KMS-11 (cell line): ENCODE results near the gene LIX1.
A peak's percentile ranks its signal among the peaks of the same experiment; 100 is the strongest.
"Not testable (repeated sequence)": the region's sequence is repeated elsewhere in the genome, so short reads cannot be mapped to it uniquely, and the experiment has no call there.

Experiments
- H2AFZ ChIP-seq: fragments of 200-600 bp; sonication (generic); 2 replicates; pipeline ENCODE4 v1.6.1; 2016; ENCODE audit warnings: antibody characterized with exemption, mixed run types, low read depth
- H3K27ac ChIP-seq: fragments of 200-600 bp; sonication (generic); 2 replicates; pipeline ENCODE4 v1.6.1; 2016; ENCODE audit warnings: mild to moderate bottlenecking, mixed run types
- H3K27me3 ChIP-seq: fragments of 200-600 bp; sonication (generic); 2 replicates; pipeline ENCODE4 v1.6.1; 2017; ENCODE audit warnings: mild to moderate bottlenecking, low read depth, mixed run types, moderate library complexity; ENCODE audit not compliant: insufficient read depth
- H3K36me3 ChIP-seq: fragments of 200-600 bp; sonication (generic); 2 replicates; pipeline ENCODE4 v1.6.1; 2017; ENCODE audit warnings: mild to moderate bottlenecking, mixed run types; ENCODE audit not compliant: insufficient read depth
- H3K4me1 ChIP-seq: fragments of 200-600 bp; sonication (generic); 2 replicates; pipeline ENCODE4 v1.6.1; 2016; ENCODE audit warnings: mild to moderate bottlenecking, low read depth, mixed run types; ENCODE audit not compliant: poor library complexity, severe bottlenecking
- H3K4me2 ChIP-seq: fragments of 200-600 bp; sonication (generic); 2 replicates; pipeline ENCODE4 v1.7.0; 2016; ENCODE audit warnings: mild to moderate bottlenecking, mixed run types
- H3K4me3 ChIP-seq: fragments of 200-600 bp; sonication (generic); IDR thresholded peaks from 2 replicates; pipeline ENCODE4 v1.6.1; 2017; ENCODE audit warnings: low read depth, low read length, mixed read lengths; ENCODE audit not compliant: insufficient read depth
- H3K79me2 ChIP-seq: fragments of 200-600 bp; sonication (generic); 2 replicates; pipeline ENCODE4 v1.6.1; 2016; ENCODE audit warnings: low read depth, mixed run types; ENCODE audit not compliant: insufficient read depth
- H3K9ac ChIP-seq: fragments of 200-600 bp; sonication (generic); 2 replicates; pipeline ENCODE4 v1.6.1; 2016; ENCODE audit warnings: mild to moderate bottlenecking, mixed run types
- H4K20me1 ChIP-seq: fragments of 200-600 bp; sonication (generic); 2 replicates; pipeline ENCODE4 v1.6.1; 2016; ENCODE audit warnings: mild to moderate bottlenecking, mixed run types; ENCODE audit not compliant: insufficient read depth
- CTCF ChIP-seq: fragments of 200-600 bp; sonication (generic); conservative IDR thresholded peaks from 2 replicates; pipeline ENCODE4 v1.6.1; 2017; ENCODE audit warnings: low read depth, mild to moderate bottlenecking, antibody characterized with exemption, low read length, moderate library complexity, mixed read lengths

LIX1 gene

GRCh38 chr5:97142521-97143254 is at the start of gene LIX1:
LIX1 (minus strand) TSS chr5:97142611; CDS start chr5:97142576, 35 bp downstream.
- H3K4me2 ChIP-seq = no peak within 1 kb of the TSS
- H3K36me3 ChIP-seq = no peaks in the 10 kb centered on the region
- no peak within 1 kb of the TSS for H3K9ac ChIP-seq
- no peak within 1 kb of the TSS for H2AFZ ChIP-seq
- H4K20me1 ChIP-seq = no peaks in the 10 kb centered on the region
- no peaks in the 10 kb centered on the region for H3K27me3 ChIP-seq
- no peak within 1 kb of the TSS for H3K4me3 ChIP-seq
- TF ChIP-seq CTCF = peak; percentile 69
- H3K4me1 ChIP-seq = no peaks in the 10 kb centered on the region
- H3K27ac ChIP-seq = no peak within 1 kb of the TSS
- no peaks in the 10 kb centered on the region for H3K79me2 ChIP-seq

DNA sequence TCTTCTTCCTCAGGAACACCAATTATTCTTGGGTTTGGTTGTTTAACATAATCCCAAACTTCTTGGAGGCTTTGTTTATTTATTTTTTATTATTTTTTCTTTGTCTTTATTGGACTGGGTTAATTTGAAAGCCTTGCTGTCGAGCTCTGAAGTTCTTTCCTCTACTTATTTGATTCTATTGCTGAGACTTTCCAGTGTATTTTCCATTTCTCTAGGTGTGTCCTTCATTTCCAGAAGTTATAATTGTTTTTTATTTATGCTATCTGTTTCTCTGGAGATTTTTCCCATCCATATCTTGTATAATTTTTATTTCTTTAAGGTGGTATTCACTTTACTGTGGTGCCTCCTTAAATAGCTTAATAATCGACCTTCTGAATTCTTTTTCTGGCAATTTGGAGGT is 49.5 kb upstream of the LIX1 start:
- Histone ChIP-seq H3K4me2 (peak overlapping the region; percentile 91), H3K27me3 (no peaks in the 10 kb centered on the region), H3K27ac (peak overlapping the region; percentile 78), H2AFZ (peak overlapping the region; percentile 46), H3K4me3 (no peak overlapping the region), H3K9ac (peak overlapping the region; percentile 46; the same call in 1 of the 2 replicates), H3K36me3 (no peaks in the 10 kb centered on the region), H3K4me1 (peaks cover 40% of the 10 kb centered on the region), H3K79me2 (no peaks in the 10 kb centered on the region), H4K20me1 (no peaks in the 10 kb centered on the region)
- no peak for TF ChIP-seq CTCF

DNA sequence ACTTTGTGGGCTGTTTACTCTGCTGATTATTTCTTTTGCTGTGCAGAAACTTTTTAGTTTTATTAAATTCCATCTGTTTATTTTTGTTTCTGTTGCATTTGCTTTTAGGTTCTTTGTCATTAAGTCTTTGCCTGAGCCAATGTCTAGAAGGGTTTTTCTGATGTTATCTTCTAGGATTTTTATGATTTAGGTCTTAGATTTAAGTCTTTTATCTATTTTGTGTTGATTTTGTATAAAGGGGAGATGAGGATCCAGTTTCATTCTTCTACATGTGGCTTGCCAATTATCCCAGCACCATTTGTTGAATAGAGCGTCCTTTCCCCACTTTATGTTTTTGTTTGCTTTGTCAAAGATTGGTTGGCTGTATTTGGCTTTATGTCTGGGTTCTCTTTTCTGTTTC is 47.1 kb upstream of the LIX1 start:
- not testable (repeated sequence) for H4K20me1 ChIP-seq, H3K27ac ChIP-seq, H2AFZ ChIP-seq, H3K4me2 ChIP-seq, H3K36me3 ChIP-seq, H3K4me3 ChIP-seq, H3K79me2 ChIP-seq, H3K9ac ChIP-seq, H3K27me3 ChIP-seq
- H3K4me1 ChIP-seq = peaks cover 37% of the 10 kb centered on the region

DNA sequence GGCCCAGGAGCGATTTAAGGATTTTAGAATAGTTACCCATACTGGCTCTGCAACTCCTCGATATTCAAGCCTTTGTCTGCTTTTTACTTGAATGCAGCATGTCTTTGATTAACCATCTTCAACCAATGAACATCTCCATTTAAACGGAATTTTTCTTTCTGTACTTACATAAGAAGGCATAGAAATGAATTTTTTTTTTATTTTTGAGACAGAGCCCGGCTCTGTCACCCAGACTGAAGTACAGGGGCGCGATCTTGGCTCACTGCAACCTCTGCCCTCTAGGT is 41.5 kb upstream of the LIX1 start:
- H2AFZ ChIP-seq = peak overlapping the region; percentile 86
- TF ChIP-seq CTCF = no peak
- no peaks in the 10 kb centered on the region for H3K27me3 ChIP-seq
- H3K79me2 ChIP-seq = peaks cover 29% of the 10 kb centered on the region
- H3K9ac ChIP-seq = peak overlapping the region; percentile 84; the same call in 1 of the 2 replicates
- no peak overlapping the region for H3K4me3 ChIP-seq
- peak overlapping the region; percentile 89 for H3K27ac ChIP-seq
- H3K4me1 ChIP-seq = peaks cover 25% of the 10 kb centered on the region
- H3K4me2 ChIP-seq = peak overlapping the region; percentile 81
- H4K20me1 ChIP-seq = no peaks in the 10 kb centered on the region
- no peaks in the 10 kb centered on the region; the same call in 1 of the 2 replicates for H3K36me3 ChIP-seq
